Measurements from ENCODE around the gene IL26. TPM values are rescaled to one million over a fixed set of nuclear protein-coding genes. Genes with fewer than 3 reads are reported as not detected.
"Not testable (repeated sequence)": the region's sequence is repeated elsewhere in the genome, so short reads cannot be mapped to it uniquely, and the experiment has no call there.

Gene IL26
- total and polyA plus RNA-seq, 2 donors, result 0.10 TPM; not detected in 1

DNA sequence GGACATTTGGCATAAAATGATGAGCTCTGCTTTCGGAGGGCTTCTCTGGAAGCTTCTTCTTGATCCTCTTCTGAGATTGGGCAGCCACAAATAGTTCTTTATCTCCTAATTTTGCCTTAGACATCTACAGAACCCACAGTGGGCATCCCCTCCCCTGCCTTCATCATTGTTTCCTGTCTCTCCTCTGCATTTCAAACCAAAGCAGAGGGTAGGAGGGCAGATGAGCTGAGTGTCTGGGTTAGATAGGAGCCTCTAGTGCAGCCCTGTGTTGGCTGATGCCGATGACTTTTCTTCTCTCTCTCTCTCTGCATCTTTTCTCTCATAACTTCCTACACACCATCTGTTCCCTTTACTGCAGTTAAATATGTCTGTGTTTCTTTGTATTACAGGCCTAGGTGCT, 8.5 kb upstream of the IL26 start:
- H3K4me1 ChIP-seq (ENCODE audit: insufficient read depth), result no peaks in the 10 kb centered on the region
- no peak overlapping the region for H3K27ac ChIP-seq (ENCODE audit: low read depth)
- no peak for DNase-seq (ENCODE audit: extremely low spot score)
- 93% methylated on average over 2 of the region's 2 CpGs for WGBS
- no peaks in the 10 kb centered on the region for H3K36me3 ChIP-seq (ENCODE audit: insufficient read depth)
- H3K4me3 ChIP-seq (ENCODE audit: low read depth, low read length), result no peak overlapping the region

DNA sequence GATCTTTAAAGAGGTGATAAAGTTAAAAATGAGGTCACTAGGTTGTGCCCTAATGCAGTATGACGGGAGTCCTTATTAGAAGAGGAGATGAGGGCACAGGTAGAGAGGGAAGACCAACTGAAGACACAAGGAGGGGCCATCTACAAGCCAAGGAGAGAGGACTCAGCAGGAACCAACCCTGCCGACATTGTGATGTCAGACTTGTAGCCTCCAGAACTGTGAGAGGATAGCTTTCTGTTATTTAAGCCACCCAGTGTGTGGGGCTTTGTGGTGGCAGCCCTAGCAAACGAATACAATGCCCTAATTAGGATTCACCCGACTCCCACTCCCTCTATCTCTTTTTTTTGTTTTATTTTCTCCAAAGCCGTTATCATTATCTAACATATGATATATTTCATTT, 7.9 kb upstream of the IL26 start:
- Histone ChIP-seq H3K27ac (ENCODE audit: low read depth) (no peak overlapping the region), H3K4me1 (ENCODE audit: insufficient read depth) (no peaks in the 10 kb centered on the region), H3K4me3 (ENCODE audit: low read depth, low read length) (no peak overlapping the region), H3K36me3 (ENCODE audit: insufficient read depth) (no peaks in the 10 kb centered on the region)
- WGBS, result 77% methylated on average over 5 of the region's 5 CpGs
- DNase-seq (ENCODE audit: extremely low spot score), result no peak

DNA sequence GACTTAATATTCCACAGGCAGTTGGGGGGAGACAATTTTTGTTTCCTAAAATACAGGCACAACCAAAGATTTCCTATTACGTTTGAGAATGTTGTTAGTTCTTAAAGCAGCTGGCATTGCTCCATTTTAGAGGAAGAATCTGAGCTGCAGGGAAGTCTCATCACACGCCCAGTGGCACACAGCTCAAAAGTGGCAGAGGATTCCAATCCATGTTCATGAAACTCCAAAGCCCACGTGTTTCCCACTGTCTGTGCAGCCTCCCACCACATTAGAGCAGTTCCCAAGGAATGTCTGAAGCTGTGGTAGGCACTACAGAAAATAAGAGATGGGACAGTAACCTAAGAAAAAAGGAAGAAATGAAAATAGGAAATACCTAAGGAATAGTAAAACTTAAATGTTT, 6.1 kb upstream of the IL26 start:
- 25% methylated on average over 3 of the region's 3 CpGs for WGBS
- Histone ChIP-seq H3K27ac (ENCODE audit: low read depth) (no peak overlapping the region), H3K4me3 (ENCODE audit: low read depth, low read length) (no peak overlapping the region), H3K36me3 (ENCODE audit: insufficient read depth) (no peaks in the 10 kb centered on the region), H3K4me1 (ENCODE audit: insufficient read depth) (no peaks in the 10 kb centered on the region)
- no peak for DNase-seq (ENCODE audit: extremely low spot score)

DNA sequence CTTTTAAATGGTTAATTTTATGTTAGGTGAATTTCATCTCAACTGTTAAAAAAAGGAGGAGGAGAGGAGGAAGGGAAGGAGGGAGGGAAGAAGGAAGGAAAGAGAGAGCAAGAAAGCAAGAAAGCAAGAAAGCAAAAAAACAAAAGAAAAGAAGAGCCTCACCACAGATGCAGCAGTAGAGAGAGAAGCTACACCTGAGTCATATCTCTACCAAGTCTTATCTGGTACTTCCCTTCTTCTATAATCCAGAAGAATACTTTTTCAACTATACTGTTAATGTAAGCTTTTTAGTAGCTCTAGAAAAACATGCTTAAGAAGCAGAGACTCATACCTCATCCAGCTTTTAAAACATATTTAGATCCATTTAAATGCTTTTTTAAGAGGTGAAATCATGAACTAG, 5.6 kb upstream of the IL26 start:
- Histone ChIP-seq H3K4me1 (ENCODE audit: insufficient read depth) (no peaks in the 10 kb centered on the region), H3K4me3 (ENCODE audit: low read depth, low read length) (no peak overlapping the region), H3K27ac (ENCODE audit: low read depth) (no peak overlapping the region), H3K36me3 (ENCODE audit: insufficient read depth) (no peaks in the 10 kb centered on the region)
- no peak for DNase-seq (ENCODE audit: extremely low spot score)

DNA sequence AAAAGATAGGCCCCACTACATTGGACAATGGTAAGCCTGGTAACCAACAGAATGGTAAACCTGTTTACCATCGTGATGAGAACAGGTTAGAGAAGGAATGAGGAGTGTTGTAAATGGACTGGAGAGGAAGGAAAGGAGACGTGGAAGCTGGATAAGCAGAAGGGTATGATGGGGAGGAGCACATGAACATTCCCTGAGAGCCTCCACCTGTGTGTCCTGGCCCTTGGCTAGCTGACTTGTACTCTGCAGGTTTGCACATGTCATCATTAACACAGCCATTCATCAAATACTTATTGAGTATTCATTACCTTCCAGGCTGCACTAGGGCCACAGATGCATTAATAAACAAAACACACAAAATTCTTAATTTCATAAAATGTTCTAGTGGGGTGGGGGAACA, 4.3 kb upstream of the IL26 start:
- Histone ChIP-seq H3K27ac (ENCODE audit: low read depth) (no peak overlapping the region), H3K36me3 (ENCODE audit: insufficient read depth) (no peaks in the 10 kb centered on the region), H3K4me1 (ENCODE audit: insufficient read depth) (no peaks in the 10 kb centered on the region), H3K4me3 (ENCODE audit: low read depth, low read length) (no peak overlapping the region)
- 77% methylated on average over 2 of the region's 2 CpGs for WGBS
- no peak for DNase-seq (ENCODE audit: extremely low spot score)

DNA sequence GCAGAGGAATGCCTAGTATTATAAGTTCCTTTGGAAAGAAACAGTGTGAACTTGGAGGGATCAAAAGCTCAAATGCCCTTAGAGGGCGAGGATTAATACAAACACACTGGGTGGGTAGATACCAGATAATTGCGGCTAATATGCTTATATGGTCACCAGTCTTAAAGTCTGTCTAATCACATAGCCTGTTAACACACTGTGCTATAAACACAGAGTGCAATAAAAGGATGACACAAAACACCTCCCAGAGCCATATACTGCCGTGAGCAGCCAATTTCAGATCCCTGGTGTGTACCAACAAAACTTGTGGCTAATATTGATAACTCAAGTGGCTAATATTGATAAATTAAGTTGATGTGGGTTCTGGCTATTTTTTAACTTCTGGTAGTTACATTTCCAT, 1.7 kb upstream of the IL26 start:
- no peak for DNase-seq (ENCODE audit: extremely low spot score)
- no peak overlapping the region for H3K27ac ChIP-seq (ENCODE audit: low read depth)
- no peaks in the 10 kb centered on the region for H3K36me3 ChIP-seq (ENCODE audit: insufficient read depth)
- H3K4me3 ChIP-seq (ENCODE audit: low read depth, low read length), result no peak overlapping the region
- 39% methylated on average over 3 of the region's 3 CpGs for WGBS
- no peaks in the 10 kb centered on the region for H3K4me1 ChIP-seq (ENCODE audit: insufficient read depth)

DNA sequence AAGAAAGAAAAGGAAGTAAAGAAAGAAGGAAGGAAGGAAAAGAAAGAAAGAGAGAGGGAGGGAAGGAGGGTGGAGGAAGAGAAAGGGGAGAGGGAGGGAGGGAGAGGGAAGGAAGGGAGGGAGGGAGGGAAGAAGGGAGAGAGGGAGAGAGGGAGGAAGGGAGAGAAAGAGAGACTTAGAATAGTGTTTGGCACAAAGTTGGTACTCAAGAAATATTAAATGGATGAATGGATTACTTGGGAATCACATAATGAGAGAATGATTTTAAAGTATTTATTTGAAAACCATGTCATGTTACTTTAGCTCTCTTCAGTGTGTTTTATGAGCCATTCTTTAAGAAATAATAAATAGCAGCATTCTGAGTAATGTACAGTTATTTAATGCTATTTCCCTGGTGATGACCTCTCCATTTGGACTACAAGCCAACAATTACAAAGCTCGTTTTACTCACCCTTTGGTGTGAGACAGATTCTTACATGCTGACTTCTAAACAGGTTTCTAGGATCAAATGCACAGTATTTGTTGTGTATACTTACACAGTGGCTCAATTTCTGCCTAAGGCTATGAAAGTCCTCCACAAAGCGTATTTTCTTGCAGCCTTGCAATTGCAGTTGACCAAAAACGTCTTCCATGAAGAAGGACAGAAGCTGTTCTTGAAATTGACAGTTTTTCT, 861 bp downstream of the IL26 start:
- no peak overlapping the region for H3K4me3 ChIP-seq (ENCODE audit: low read depth, low read length)
- H3K4me1 ChIP-seq (ENCODE audit: insufficient read depth), result no peaks in the 10 kb centered on the region
- H3K36me3 ChIP-seq (ENCODE audit: insufficient read depth), result no peaks in the 10 kb centered on the region
- H3K27ac ChIP-seq (ENCODE audit: low read depth), result no peak overlapping the region
- DNase-seq (ENCODE audit: extremely low spot score), result no peak
- WGBS, result 55% methylated on average over 3 of the region's 3 CpGs

DNA sequence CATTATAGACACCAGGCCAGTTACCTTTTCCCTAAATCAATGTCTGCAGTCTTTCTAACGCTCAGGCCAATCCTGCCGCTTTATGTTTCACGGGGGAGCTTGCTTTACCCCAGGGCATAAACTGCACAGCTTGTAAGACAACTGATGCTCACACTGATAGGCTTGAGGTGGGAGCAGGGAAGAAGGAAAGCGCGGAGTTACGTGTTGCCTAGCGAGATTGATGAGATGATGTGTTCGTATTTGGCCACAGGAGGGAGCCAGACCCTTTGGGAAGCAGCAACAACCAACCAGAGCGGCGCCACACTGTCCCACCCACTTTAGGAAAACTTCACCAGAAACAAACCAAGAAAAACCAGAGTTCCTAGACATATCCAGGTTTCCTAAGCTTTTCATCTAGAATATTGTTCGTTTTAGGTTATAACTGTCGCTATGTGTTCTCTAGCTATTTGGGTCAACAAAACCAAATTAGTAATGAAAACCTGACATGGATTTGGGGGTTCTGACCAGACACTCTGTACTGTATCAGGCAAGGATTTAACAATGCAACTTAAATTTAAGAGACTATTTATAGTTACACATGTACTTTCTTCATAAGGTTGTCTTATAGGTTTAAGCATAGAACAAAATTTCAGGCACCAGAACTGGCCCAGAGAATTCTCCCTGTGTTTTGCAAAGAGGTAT, 2.4 kb downstream of the IL26 start:
- Histone ChIP-seq H3K4me1 (ENCODE audit: insufficient read depth) (no peaks in the 10 kb centered on the region), H3K27ac (ENCODE audit: low read depth) (no peak overlapping the region), H3K36me3 (ENCODE audit: insufficient read depth) (no peaks in the 10 kb centered on the region), H3K4me3 (ENCODE audit: low read depth, low read length) (no peak overlapping the region)
- 2% methylated on average over 12 of the region's 12 CpGs for WGBS
- DNase-seq (ENCODE audit: extremely low spot score), result peak; percentile 67

DNA sequence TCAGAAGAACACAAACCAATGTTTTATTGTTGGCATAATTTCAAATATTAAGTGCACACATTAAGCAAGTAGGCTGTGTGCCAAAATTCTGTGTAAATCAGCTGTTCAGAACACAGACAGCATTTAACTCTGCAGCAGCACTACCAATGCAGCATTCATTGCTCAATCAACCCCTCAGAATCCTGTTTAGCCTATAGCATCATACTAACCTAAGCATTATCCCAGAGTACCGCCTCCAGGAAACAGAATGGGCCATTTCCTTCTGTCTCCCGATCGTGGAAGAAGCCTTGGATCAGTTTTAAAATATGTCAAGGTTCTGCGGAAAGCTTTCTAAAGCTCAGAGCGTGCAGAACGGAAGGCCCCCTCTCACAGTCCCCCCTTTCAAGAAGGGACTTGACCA, 3.3 kb downstream of the IL26 start:
- Histone ChIP-seq H3K27ac (ENCODE audit: low read depth) (no peak overlapping the region), H3K4me1 (ENCODE audit: insufficient read depth) (no peaks in the 10 kb centered on the region), H3K36me3 (ENCODE audit: insufficient read depth) (no peaks in the 10 kb centered on the region), H3K4me3 (ENCODE audit: low read depth, low read length) (no peak overlapping the region)
- 50% methylated on average over 6 of the region's 6 CpGs for WGBS
- DNase-seq (ENCODE audit: extremely low spot score), result no peak

DNA sequence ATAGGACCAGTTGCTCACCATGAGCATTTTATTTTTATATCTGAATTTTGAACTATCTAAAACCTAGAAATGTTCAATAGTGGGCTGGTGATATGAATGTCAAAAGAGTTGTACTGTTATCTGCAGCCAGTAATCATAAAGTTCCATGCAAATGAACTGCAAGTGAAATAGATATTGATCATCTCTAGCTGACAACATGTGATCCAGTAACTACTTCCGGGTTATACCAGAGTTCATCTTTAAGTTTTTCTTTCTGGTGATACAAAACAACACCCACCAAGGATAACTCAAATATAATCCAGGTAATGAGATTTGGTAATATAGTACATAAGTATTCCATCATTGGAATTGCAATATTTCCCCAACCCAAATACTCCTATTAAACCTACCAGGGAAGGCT, 4.1 kb downstream of the IL26 start:
- H3K4me1 ChIP-seq (ENCODE audit: insufficient read depth), result no peaks in the 10 kb centered on the region
- WGBS, result 89% methylated on average over 1 of the region's 1 CpG

DNA sequence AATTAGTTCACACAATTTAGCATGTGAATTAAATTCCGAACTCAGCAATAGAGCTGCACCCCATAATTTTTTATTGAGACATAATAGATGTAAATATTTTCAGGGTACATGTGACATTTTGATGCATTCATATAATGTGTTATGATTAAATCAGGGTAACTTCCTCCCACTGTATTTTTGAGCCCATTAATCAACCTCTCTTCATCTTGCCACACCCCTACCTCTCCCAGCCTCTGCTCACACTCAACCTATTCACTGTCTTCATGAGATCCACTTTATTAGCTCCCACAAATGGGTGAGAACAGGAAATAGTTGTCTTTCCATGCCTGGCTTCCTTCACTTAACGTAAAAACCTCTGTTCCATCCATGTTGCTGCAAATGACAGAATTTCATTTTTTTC, 14.7 kb downstream of the IL26 start:
- 74% methylated on average over 2 of the region's 2 CpGs for WGBS
- Histone ChIP-seq H3K4me1 (ENCODE audit: insufficient read depth) (no peaks in the 10 kb centered on the region), H3K4me3 (ENCODE audit: low read depth, low read length) (no peak overlapping the region), H3K27ac (ENCODE audit: low read depth) (no peak overlapping the region), H3K36me3 (ENCODE audit: insufficient read depth) (no peaks in the 10 kb centered on the region)
- DNase-seq (ENCODE audit: extremely low spot score), result no peak

More for the DNA sequence above, 4.1 kb downstream of the IL26 start:
- Histone ChIP-seq H3K27ac (ENCODE audit: low read depth) (no peak overlapping the region), H3K36me3 (ENCODE audit: insufficient read depth) (no peaks in the 10 kb centered on the region), H3K4me3 (ENCODE audit: low read depth, low read length) (no peak overlapping the region)
- no peak for DNase-seq (ENCODE audit: extremely low spot score)

DNA sequence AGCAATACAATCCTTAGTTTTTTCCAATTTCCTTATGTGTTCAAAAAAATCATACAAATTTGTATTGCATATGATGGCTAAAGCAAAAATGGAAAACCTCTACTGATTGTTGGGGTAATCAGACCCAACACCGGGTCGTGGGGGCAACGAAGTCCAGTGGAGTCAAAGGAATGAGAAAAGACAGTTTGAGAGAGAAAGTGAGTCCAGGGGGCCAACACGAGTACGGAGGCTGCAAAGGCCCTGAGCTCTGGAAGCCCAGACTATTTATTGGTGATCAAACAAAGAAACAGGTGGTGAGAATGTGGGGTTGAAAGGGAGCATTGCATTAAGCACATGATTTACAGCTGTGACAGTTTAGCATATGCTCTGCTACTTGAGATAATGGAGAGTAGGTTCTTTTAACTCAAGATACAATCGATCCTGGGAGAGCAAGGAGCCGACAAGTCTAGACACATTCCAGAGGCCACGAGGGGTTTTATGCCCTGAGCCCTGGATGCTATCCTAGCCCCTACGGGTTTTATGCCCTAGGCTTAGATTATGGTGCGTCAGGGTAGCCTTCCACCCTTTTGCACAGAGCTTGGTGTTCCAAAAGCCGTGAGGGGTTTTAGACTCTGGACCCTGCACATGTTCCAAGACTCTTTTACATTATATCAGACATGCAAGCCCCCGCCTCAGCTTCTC, 16.4 kb downstream of the IL26 start:
- 38% methylated on average over 12 of the region's 12 CpGs for WGBS
- DNase-seq (ENCODE audit: extremely low spot score); H3K4me3 ChIP-seq (ENCODE audit: low read depth, low read length); H3K36me3 ChIP-seq (ENCODE audit: insufficient read depth); H3K27ac ChIP-seq (ENCODE audit: low read depth); H3K4me1 ChIP-seq (ENCODE audit: insufficient read depth): not testable (repeated sequence)

DNA sequence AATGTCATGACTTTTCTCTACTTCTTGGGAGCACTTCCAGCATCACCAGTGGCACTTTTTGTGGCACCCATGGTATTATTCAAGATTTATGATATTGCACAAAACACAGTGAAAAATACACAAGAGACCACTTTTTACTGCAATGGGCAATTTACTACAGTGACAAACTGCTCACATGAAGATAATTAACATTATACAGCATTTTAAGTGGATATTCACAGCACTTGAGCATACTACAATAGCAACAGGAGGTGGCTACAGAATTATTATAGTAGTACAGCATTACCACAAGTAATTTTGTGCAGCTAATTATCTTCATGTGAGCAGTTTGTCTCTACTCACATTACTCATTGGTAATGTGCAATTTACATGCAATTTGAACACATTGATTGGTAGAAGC, 18.3 kb downstream of the IL26 start:
- Histone ChIP-seq H3K4me3 (ENCODE audit: low read depth, low read length) (no peak overlapping the region), H3K27ac (ENCODE audit: low read depth) (no peak overlapping the region), H3K36me3 (ENCODE audit: insufficient read depth) (no peaks in the 10 kb centered on the region), H3K4me1 (ENCODE audit: insufficient read depth) (no peaks in the 10 kb centered on the region)
- DNase-seq (ENCODE audit: extremely low spot score), result no peak

DNA sequence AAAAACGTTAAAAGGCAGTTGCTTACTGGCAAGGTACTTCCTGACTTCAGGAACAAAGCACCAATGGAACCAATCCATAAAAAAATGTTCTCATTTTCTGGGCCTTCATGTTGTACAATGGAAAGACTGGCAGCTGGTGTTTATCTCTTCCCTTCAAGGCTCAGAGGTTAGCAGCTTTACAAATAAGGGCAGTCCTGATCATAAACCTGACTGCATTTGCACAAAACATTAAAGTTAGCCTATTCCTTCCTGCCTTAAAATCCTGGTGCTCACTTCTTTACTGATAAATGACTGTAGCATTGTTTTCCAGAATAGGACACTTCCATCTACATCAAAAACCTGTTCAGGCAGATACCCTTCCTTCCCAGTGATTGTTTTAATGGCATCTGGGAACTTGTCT, 19.2 kb downstream of the IL26 start:
- Histone ChIP-seq H3K4me1 (ENCODE audit: insufficient read depth) (no peaks in the 10 kb centered on the region), H3K4me3 (ENCODE audit: low read depth, low read length) (no peak overlapping the region), H3K27ac (ENCODE audit: low read depth) (no peak overlapping the region), H3K36me3 (ENCODE audit: insufficient read depth) (no peaks in the 10 kb centered on the region)
- WGBS, result 32% methylated on average over 1 of the region's 1 CpG
- no peak for DNase-seq (ENCODE audit: extremely low spot score)

All from urinary bladder (tissue), 4 donors.